Measurements from ENCODE around the gene ANO2. TPM values are rescaled to one million over a fixed set of nuclear protein-coding genes. Genes with fewer than 3 reads are reported as not detected.

ANO2 gene
- total RNA-seq, 1 donor from 2014 or later: 20.1 TPM

- DNase-seq (ENCODE audit: low spot score in 2 of 2): no peak
- intact Hi-C loops (cut with DNase I): no loop called here
These were observed 312.0 kb downstream of the ANO2 start for GRCh38 chr12:5633106-5633505.

GRCh38 chr12:5632453-5632852, 312.6 kb downstream of the ANO2 start:
- Histone ChIP-seq H3K27ac (no peak overlapping the region), H3K27me3 (no peaks in the 10 kb centered on the region), H3K9me3 (no peaks in the 10 kb centered on the region), H3K4me3 (no peak overlapping the region), H3K4me1 (no peaks in the 10 kb centered on the region), H3K36me3 (no peaks in the 10 kb centered on the region)
- no peak for DNase-seq (ENCODE audit: low spot score in 2 of 2)
- no peak for TF ChIP-seq CTCF (IDR thresholded peaks at IDR 0.05)
- intact Hi-C loops (cut with DNase I): no loop called here

More at GRCh38 chr12:5633106-5633505, 312.0 kb downstream of the ANO2 start:
- no peaks in the 10 kb centered on the region for H3K36me3 ChIP-seq
- no peak for TF ChIP-seq CTCF (IDR thresholded peaks at IDR 0.05)
- H3K27me3 ChIP-seq: no peaks in the 10 kb centered on the region
- H3K9me3 ChIP-seq: no peaks in the 10 kb centered on the region
- no peaks in the 10 kb centered on the region for H3K4me1 ChIP-seq
- H3K4me3 ChIP-seq: no peak overlapping the region
- H3K27ac ChIP-seq: no peak overlapping the region

- H3K9me3 ChIP-seq: no peaks in the 10 kb centered on the region
- H3K36me3 ChIP-seq: no peaks in the 10 kb centered on the region
- H3K4me1 ChIP-seq: no peaks in the 10 kb centered on the region
- TF ChIP-seq CTCF (IDR thresholded peaks at IDR 0.05): no peak
- intact Hi-C loops (cut with DNase I): no loop called here
- no peak for DNase-seq (ENCODE audit: low spot score in 2 of 2)
- no peaks in the 10 kb centered on the region for H3K27me3 ChIP-seq
- H3K4me3 ChIP-seq: no peak overlapping the region
- H3K27ac ChIP-seq: no peak overlapping the region
These were observed 313.6 kb downstream of the ANO2 start for GRCh38 chr12:5631497-5631896.

GRCh38 chr12:5630726-5631125, 314.3 kb downstream of the ANO2 start:
- H3K27ac ChIP-seq: no peak overlapping the region
- no peak overlapping the region for H3K4me3 ChIP-seq
- TF ChIP-seq CTCF (IDR thresholded peaks at IDR 0.05): no peak
- intact Hi-C loops (cut with DNase I): no loop called here
- DNase-seq (ENCODE audit: low spot score in 2 of 2): no peak
- no peaks in the 10 kb centered on the region for H3K9me3 ChIP-seq
- no peaks in the 10 kb centered on the region for H3K36me3 ChIP-seq
- no peaks in the 10 kb centered on the region for H3K27me3 ChIP-seq
- H3K4me1 ChIP-seq: no peaks in the 10 kb centered on the region

- H3K4me3 ChIP-seq: no peak overlapping the region
- H3K36me3 ChIP-seq: no peaks in the 10 kb centered on the region
- no peak overlapping the region for H3K27ac ChIP-seq
- intact Hi-C loops (cut with DNase I): no loop called here
- no peaks in the 10 kb centered on the region for H3K4me1 ChIP-seq
- H3K9me3 ChIP-seq: no peaks in the 10 kb centered on the region
- no peaks in the 10 kb centered on the region for H3K27me3 ChIP-seq
- no peak for TF ChIP-seq CTCF (IDR thresholded peaks at IDR 0.05)
- DNase-seq (ENCODE audit: low spot score in 2 of 2): no peak
These were observed 316.6 kb downstream of the ANO2 start for GRCh38 chr12:5628501-5628900.

GRCh38 chr12:5627053-5627630, 317.9 kb downstream of the ANO2 start:
- Histone ChIP-seq H3K27me3 (no peaks in the 10 kb centered on the region), H3K36me3 (no peaks in the 10 kb centered on the region), H3K27ac (no peak overlapping the region), H3K4me1 (no peaks in the 10 kb centered on the region), H3K4me3 (no peak overlapping the region), H3K9me3 (no peaks in the 10 kb centered on the region)
- no peak for DNase-seq (ENCODE audit: low spot score in 2 of 2)
- intact Hi-C loops (cut with DNase I): no loop called here
- no peak for TF ChIP-seq CTCF (IDR thresholded peaks at IDR 0.05)

Data from ascending aorta (tissue), 2 donors.